Tibial nerve (tissue), 4 donors: ENCODE measurements around the gene ZNF410.

ENCODE experiments used
- CTCF ChIP-seq, 5 experiments: fragments of 200-600 bp in 3 of 5; fragments of 450-650 bp in 2 of 5; sonication (generic) in 3 of 5; IDR thresholded peaks; one replicate each; pipeline ENCODE4 v1.5.1; 2016 to 2019; ENCODE audit warnings: antibody characterized with exemption in 5 of 5, mild to moderate bottlenecking in 3 of 5, moderate library complexity in 2 of 5
- EP300 ChIP-seq, 2 donors: sonication (generic); formaldehyde crosslinking; IDR thresholded peaks; one replicate each; pipeline ENCODE4 v1.6.1; 2017; ENCODE audit warnings: antibody characterized with exemption in 2 of 2, mild to moderate bottlenecking in 1 of 2
- POLR2A ChIP-seq, 2 donors: fragments of 450-650 bp; IDR thresholded peaks; one replicate each; pipeline ENCODE4 v1.6.1; 2017; ENCODE audit warnings: antibody characterized with exemption in 2 of 2, mild to moderate bottlenecking in 2 of 2, moderate library complexity in 2 of 2

GRCh38 chr14:73936548-73936947 lies 49.9 kb downstream of the ZNF410 start:
- no peak for TF ChIP-seq CTCF (IDR thresholded peaks at IDR 0.05)
- no peak for TF ChIP-seq POLR2A (IDR thresholded peaks at IDR 0.05)
- TF ChIP-seq EP300 (IDR thresholded peaks at IDR 0.05), result no peak
